Gastroesophageal sphincter (tissue), 3 donors: ENCODE results near the gene VSIG8.

Source experiments
- CTCF ChIP-seq, 4 experiments: fragments of 200-600 bp in 2 of 4; fragments of 450-650 bp in 2 of 4; sonication (generic) in 1 of 4; IDR thresholded peaks; one replicate each; pipeline ENCODE4 v1.5.1; 2017 to 2019; ENCODE audit warnings: antibody characterized with exemption in 4 of 4, mild to moderate bottlenecking in 2 of 4, moderate library complexity in 2 of 4
- POLR2AphosphoS5 ChIP-seq: sonication (generic); formaldehyde crosslinking; IDR thresholded peaks from one replicate; pipeline ENCODE4 v1.6.1; 2017; ENCODE audit warnings: antibody characterized with exemption

- TF ChIP-seq CTCF (IDR thresholded peaks at IDR 0.05) (peak; percentile 89 to 98 (median 98)), POLR2AphosphoS5 (no peak)
Observed at GRCh38 chr1:159891275-159892157, 29.1 kb upstream of the VSIG8 start.
